Neural cell (in vitro differentiated cells): ENCODE data around the gene USP9X. TPM values are rescaled to one million over a fixed set of nuclear protein-coding genes. Genes with fewer than 3 reads are reported as not detected.

Experiments
- H2AFZ ChIP-seq: fragments of 200-600, 300-800 bp; sonication (generic), shearing (Covaris generic); 2 replicates; pipeline ENCODE4 v1.6.0; 2014; ENCODE audit warnings: low read depth, mild to moderate bottlenecking, antibody characterized with exemption, low read length, moderate library complexity
- H3F3A ChIP-seq: fragments of 200-600 bp; shearing (Covaris generic); 2 replicates; pipeline ENCODE4 v1.6.1; 2016; ENCODE audit warnings: mild to moderate bottlenecking, moderate library complexity, mixed read lengths, antibody characterized with exemption, low read length; ENCODE audit not compliant: insufficient read depth, poor library complexity, severe bottlenecking
- H3K27ac ChIP-seq: fragments of 200-600, 300-800 bp; sonication (generic), shearing (Covaris generic); 2 replicates; pipeline ENCODE4 v1.5.1; 2014; ENCODE audit warnings: mild to moderate bottlenecking, low read length, moderate library complexity
- H3K27me3 ChIP-seq: fragments of 300-800, 200-600 bp; sonication (generic), shearing (Covaris generic); 2 replicates; pipeline ENCODE4 v1.6.0; 2014; ENCODE audit warnings: mild to moderate bottlenecking, low read depth, low read length, moderate library complexity; ENCODE audit not compliant: insufficient read depth
- H3K36me3 ChIP-seq: fragments of 300-800, 200-600 bp; sonication (generic), shearing (Covaris generic); 2 replicates; pipeline ENCODE4 v1.5.1; 2014; ENCODE audit warnings: mild to moderate bottlenecking, antibody characterized with exemption, low read length, moderate library complexity; ENCODE audit not compliant: insufficient read depth
- H3K4me2 ChIP-seq: fragments of 300-800, 200-600 bp; sonication (generic), shearing (Covaris generic); 2 replicates; pipeline ENCODE4 v1.6.0; 2014; ENCODE audit warnings: mild to moderate bottlenecking, low read length
- H3K4me3 ChIP-seq: fragments of 300-800, 200-600 bp; sonication (generic), shearing (Covaris generic); 2 replicates; pipeline ENCODE4 v1.5.1; 2014; ENCODE audit warnings: mild to moderate bottlenecking, low read length, moderate library complexity
- H3K79me2 ChIP-seq: fragments of 200-600 bp; shearing (Covaris generic); replicated peaks from 2 replicates; pipeline ENCODE4 v1.6.0; 2014; ENCODE audit warnings: mild to moderate bottlenecking, low read length, moderate library complexity; ENCODE audit not compliant: insufficient read depth
- H3K9ac ChIP-seq: fragments of 300-800, 200-600 bp; sonication (generic), shearing (Covaris generic); 2 replicates; pipeline ENCODE4 v1.6.1; 2016; ENCODE audit warnings: mild to moderate bottlenecking, low read length, mixed read lengths
- H3K9me2 ChIP-seq: fragments of 200-600 bp; shearing (Covaris generic); 2 replicates; pipeline ENCODE4 v1.6.1; 2016; ENCODE audit warnings: mild to moderate bottlenecking, low read length, mixed read lengths; ENCODE audit not compliant: insufficient read depth
- H3K9me3 ChIP-seq: fragments of 200-600, 300-800 bp; sonication (generic), shearing (Covaris generic); 2 replicates; pipeline ENCODE4 v1.6.1; 2016; ENCODE audit warnings: mild to moderate bottlenecking, mixed run types, low read length, moderate library complexity, mixed read lengths
- H4K20me1 ChIP-seq: fragments of 200-600 bp; shearing (Covaris generic); 2 replicates; pipeline ENCODE4 v1.6.1; 2016; ENCODE audit warnings: mild to moderate bottlenecking, mixed run types; ENCODE audit not compliant: insufficient read depth
- EP300 ChIP-seq: fragments of 450-650 bp; conservative IDR thresholded peaks from 2 replicates; pipeline ENCODE4 v1.6.1; 2014; ENCODE audit warnings: antibody characterized with exemption, mild to moderate bottlenecking, moderate library complexity; ENCODE audit not compliant: poor library complexity, severe bottlenecking
- EZH2 ChIP-seq: fragments of 200-600, 300-800 bp; shearing (Covaris generic), sonication (generic); IDR thresholded peaks from 2 replicates; pipeline ENCODE4 v1.6.1; 2014; ENCODE audit warnings: antibody characterized with exemption, low read length, borderline replicate concordance, mild to moderate bottlenecking; ENCODE audit not compliant: insufficient read depth, poor library complexity, severe bottlenecking
- MXI1 ChIP-seq: fragments of 450-650 bp; conservative IDR thresholded peaks from 2 replicates; pipeline ENCODE4 v1.6.1; 2014; ENCODE audit warnings: antibody characterized with exemption, mild to moderate bottlenecking; ENCODE audit not compliant: poor library complexity, severe bottlenecking
- POLR2AphosphoS5 ChIP-seq: IDR thresholded peaks from 2 replicates; pipeline ENCODE4 v1.6.1; 2012
- RAD21 ChIP-seq: fragments of 450-650 bp; conservative IDR thresholded peaks from 2 replicates; pipeline ENCODE4 v1.6.1; 2014; ENCODE audit warnings: antibody characterized with exemption, mild to moderate bottlenecking, moderate library complexity
- REST ChIP-seq: IDR thresholded peaks from 2 replicates; pipeline ENCODE4 v1.6.1; 2012; ENCODE audit warnings: borderline replicate concordance
- SMC3 ChIP-seq: fragments of 450-650 bp; conservative IDR thresholded peaks from 2 replicates; pipeline ENCODE4 v1.6.1; 2014; ENCODE audit warnings: antibody characterized with exemption, mild to moderate bottlenecking, moderate library complexity; ENCODE audit not compliant: poor library complexity
- TAF1 ChIP-seq: IDR thresholded peaks from 2 replicates; pipeline ENCODE4 v1.6.1; 2012; ENCODE audit warnings: low read depth
- polyA plus RNA-seq: library from polyadenylated mRNA; depleted of rRNA; stranded (reverse); fragments of >200 nt; gene quantifications from 2 replicates; pipeline ENCODE4 v1.2.3, GENCODE V29; 2014
- TF ChIP-seq, protein P1 (sequence below): fragments of 450-650 bp; IDR thresholded peaks from 2 replicates; pipeline ENCODE4 v1.5.1; 2014; ENCODE audit warnings: antibody characterized with exemption, mild to moderate bottlenecking, moderate library complexity; ENCODE audit not compliant: poor library complexity, severe bottlenecking

The USP9X gene
- polyA plus RNA-seq, 1 donor from 2014 or later: 36.1 TPM

DNA sequence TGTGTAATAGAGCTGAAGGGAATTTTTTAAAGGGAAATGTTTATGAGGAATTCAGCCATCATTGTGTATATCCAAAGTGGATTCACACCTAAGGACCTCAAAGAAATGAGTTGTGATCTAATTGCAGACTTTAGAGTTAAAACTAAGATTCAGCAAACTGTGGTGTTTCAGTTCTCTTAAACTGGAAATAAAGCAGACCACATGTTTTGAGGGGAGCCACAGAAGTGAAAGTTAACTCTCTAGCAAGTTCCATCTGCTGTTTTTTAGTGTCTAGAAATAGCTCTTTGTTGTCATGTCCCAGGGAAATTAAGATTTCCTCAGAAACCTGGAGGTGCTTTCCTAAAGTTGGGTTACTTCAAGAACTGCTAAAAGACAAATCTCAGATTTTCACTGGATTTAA, 151.4 kb downstream of the USP9X start:
- Histone ChIP-seq H4K20me1 (no peaks in the 10 kb centered on the region), H3K9me3 (no peaks in the 10 kb centered on the region), H3K27me3 (no peaks in the 10 kb centered on the region), H2AFZ (no peak overlapping the region), H3K36me3 (no peaks in the 10 kb centered on the region), H3F3A (no peaks in the 10 kb centered on the region), H3K9ac (no peak overlapping the region), H3K9me2 (no peaks in the 10 kb centered on the region), H3K27ac (no peak overlapping the region), H3K79me2 (no peaks in the 10 kb centered on the region), H3K4me2 (no peak overlapping the region), H3K4me3 (no peak overlapping the region)
- no peak for TF ChIP-seq SMC3
- no peak for TF ChIP-seq EZH2
- no peak for TF ChIP-seq MXI1
- no peak for TF ChIP-seq REST

- H3K4me3 ChIP-seq: no peak overlapping the region
- no peaks in the 10 kb centered on the region for H3K9me2 ChIP-seq
- no peaks in the 10 kb centered on the region for H3K27me3 ChIP-seq
- H4K20me1 ChIP-seq: no peaks in the 10 kb centered on the region
- H3K27ac ChIP-seq: no peak overlapping the region
- no peaks in the 10 kb centered on the region for H3K36me3 ChIP-seq
- H3K9me3 ChIP-seq: no peaks in the 10 kb centered on the region
- TF ChIP-seq MXI1 (no peak), EP300 (no peak), REST (no peak), RAD21 (no peak), TAF1 (no peak), EZH2 (no peak), SMC3 (no peak), POLR2AphosphoS5 (no peak)
- TF ChIP-seq, protein P1, sequence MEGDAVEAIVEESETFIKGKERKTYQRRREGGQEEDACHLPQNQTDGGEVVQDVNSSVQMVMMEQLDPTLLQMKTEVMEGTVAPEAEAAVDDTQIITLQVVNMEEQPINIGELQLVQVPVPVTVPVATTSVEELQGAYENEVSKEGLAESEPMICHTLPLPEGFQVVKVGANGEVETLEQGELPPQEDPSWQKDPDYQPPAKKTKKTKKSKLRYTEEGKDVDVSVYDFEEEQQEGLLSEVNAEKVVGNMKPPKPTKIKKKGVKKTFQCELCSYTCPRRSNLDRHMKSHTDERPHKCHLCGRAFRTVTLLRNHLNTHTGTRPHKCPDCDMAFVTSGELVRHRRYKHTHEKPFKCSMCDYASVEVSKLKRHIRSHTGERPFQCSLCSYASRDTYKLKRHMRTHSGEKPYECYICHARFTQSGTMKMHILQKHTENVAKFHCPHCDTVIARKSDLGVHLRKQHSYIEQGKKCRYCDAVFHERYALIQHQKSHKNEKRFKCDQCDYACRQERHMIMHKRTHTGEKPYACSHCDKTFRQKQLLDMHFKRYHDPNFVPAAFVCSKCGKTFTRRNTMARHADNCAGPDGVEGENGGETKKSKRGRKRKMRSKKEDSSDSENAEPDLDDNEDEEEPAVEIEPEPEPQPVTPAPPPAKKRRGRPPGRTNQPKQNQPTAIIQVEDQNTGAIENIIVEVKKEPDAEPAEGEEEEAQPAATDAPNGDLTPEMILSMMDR: no peak
- no peaks in the 10 kb centered on the region for H3F3A ChIP-seq
- H2AFZ ChIP-seq: no peak overlapping the region
- H3K9ac ChIP-seq: no peak overlapping the region
- H3K4me2 ChIP-seq: no peak overlapping the region
- no peaks in the 10 kb centered on the region for H3K79me2 ChIP-seq
Measured at GRCh38 chrX:41240509-41240908, 155.3 kb downstream of the USP9X start.
